ENCODE results near the gene TSSK6.
A peak's percentile ranks its signal among the peaks of the same experiment; 100 is the strongest.

The TSSK6 gene

DNA sequence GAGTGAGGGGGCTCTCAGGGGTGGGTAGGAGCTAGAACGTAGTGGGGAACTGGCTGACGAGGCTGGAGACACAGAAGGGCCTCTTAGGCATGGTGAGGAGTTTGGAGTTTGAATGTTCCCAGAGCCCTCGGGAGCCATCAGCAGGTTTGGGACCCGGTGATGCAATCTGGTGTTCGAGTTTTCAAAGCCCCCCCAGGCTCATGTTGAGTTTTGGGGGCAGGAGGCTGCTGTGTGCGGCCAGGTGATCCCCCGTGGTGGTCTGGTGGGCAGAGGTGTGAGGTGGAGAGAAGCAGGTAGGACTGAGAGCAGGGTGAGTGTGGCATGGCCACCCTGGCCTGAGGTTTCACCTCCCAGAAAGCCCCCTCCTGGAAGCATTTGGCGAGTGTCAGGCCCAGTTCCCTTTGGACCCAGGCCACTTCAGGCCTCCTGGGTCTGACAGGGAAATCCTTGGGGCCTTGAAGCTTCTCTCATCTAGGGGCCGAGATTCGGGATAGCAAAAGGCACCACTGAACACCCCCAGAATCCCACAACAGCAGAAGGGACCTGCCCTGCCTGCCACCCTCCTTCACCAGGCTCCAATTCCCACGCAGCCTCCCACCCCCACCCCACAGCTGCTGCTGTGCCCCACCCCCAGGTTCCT, 14.6 kb upstream of the TSSK6 start:
- DNase-seq, result no peak

DNA sequence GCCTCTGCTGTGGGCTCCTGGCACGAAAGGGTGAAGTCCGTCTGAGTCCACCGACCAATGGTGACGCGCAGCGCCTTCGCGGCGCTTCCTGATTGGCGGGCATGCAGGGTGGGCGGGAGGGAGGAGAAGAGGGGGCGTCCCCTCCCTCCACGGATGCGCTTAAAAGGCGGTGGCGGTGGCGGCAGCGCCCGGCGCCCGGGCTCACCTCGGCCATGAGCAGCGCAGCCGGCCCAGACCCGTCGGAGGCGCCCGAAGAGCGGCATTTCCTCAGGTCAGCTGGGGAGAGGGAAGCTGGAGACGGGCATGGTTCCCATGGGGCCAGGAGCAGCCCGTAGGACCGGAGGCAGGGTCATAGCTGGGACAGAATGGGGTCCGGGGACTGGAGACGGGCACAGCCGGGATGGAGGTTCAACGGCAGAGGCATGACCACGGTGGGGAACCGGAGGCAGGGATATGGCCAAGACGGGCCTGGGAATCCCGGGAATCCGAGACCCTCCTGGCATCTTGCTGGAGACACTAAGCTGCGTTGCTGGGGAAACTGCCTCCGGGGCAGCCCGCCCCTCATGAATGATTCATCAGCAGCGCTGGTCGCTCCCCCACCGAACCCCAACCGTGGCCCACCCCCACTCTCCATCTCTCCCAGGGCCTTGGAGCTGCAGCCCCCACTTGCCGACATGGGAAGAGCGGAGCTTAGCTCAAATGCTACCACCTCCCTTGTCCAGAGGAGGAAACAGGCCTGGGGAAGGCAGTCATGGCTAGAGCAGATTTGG, 13.6 kb upstream of the TSSK6 start, which contains the start of gene YJEFN3:
Gene YJEFN3, plus strand, starts transcription at position 191 of the 770 bp plus-strand sequence. Its CDS starts 22 bp downstream, at position 213.
- DNase-seq, result no peak

DNA sequence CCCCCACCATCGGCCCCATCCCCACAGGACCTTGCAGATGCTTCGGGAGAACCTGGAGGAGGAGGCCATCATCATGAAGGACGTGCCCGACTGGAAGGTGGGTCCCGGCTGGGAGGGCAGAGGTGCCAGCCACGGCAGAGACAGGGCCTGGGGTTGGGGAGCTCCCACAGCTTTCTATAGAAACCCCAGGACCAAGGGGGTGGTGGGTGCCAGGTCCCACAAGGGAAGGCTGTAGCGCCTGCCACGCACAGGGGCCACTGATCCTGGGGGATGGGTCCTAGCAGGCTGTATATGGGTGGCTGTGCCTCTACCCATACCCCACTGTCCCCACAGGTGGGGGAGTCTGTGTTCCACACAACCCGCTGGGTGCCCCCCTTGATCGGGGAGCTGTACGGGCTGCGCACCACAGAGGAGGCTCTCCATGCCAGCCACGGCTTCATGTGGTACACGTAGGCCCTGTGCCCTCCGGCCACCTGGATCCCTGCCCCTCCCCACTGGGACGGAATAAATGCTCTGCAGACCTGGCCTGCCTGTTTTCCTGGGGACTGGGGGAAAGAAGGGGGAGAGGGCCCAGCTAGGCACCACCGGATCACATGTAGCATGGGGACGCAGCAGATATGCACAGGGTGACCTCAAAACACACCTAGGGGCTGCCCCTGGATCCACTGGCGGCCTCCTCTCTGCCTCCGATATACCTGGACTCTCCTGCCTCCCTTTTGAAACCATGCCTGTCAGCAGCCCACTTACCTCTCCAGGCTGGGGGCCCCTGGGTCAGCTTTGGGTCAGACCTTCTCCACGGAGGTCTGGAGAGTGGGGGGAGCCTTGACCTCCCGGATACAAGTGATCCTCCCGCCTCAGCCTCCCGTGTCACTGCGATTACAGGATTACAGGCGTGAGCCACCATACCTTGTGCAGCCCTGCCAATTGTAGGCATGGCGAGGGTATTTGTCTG, 12.6 kb upstream of the TSSK6 start:
- DNase-seq, result no peak

DNA sequence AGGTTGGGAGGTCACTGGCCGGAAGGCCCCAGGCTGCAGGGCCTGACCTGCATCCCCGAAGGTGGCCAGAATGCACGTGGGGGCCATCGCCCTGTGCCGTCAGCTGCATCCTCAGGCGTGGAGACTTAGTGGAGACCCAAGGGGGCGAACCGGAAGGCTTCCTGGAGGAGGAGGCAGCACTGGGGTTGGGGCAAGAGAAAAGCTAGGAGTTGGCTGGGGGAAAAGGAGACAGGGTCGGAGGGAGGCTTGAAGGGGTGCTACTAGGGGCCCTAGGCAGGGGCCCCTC, 12.0 kb upstream of the TSSK6 start:
- no peak for DNase-seq

DNA sequence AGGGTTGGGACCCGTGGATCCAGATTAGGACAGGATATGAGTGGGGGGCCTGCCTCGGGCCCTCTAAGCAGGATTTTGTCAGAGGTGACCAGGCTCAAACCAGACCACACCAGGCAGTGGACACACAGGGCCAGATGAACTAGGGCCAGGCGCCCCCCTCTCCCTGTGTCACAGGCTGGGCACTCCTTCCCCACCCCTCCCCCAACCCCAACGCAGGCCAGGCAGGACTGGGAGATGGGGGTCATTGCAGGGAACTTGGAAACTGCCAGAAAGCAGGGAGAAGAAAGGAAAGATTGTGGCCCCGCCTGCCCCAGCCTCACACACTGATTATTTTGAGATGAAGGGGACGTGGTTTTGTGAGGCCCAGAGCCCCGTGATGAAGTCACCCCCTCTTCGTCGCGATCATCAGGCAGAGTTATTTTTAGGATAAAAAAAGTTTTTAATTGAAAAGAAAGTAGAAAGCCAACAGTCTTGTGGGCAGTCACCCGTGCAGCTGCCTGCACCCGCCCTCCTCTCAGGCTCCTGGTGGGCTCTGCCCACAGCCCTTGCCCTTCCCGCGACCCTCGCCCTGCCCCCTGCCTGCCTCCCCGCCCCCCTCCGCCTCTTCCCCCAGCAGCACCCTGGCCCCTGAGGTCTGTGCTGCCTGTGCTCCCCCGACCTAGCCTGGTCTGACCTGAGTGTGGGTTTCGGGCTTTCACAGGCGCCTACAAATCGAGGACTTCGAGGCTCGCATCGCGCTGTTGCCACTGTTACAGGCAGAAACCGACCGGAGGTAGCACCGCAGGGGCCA, 11.4 kb upstream of the TSSK6 start:
- no peak for DNase-seq

DNA sequence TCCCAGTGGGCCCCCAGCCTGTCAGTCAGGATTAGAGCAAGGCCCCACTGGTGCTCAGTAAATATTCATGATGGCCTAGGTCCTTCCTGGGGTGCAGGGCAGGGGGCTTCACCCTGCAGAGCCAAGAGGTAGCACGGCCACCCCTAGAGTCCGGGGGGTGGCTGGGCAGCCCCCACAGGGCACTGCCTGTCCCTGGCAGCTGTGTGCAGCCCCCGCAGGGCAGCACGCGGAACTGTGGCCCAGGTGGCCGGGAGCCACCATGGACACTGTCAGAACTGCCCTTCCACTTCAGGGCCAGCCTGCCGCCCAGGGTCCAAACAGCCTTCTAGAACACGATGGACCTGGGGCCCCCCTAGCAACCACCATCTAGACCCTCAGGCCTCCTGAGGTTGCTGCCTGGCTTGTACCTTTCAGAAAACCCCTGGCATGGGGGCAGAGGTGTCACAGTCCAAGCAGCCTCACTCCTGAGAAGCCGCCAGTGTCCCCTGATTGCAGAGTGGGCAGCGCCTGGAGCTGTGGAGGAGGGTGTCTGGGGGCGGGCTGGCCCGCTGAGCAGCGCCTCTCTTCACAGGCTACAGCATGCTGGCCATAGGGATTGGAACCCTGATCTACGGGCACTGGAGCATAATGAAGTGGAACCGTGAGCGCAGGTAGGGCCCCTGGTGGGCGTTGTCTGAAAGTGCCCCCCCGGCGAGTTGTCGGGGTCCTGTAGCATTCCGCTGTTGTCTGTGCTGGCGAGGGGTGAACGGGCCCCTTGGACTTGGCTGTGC, 10.4 kb upstream of the TSSK6 start:
- no peak for DNase-seq

DNA sequence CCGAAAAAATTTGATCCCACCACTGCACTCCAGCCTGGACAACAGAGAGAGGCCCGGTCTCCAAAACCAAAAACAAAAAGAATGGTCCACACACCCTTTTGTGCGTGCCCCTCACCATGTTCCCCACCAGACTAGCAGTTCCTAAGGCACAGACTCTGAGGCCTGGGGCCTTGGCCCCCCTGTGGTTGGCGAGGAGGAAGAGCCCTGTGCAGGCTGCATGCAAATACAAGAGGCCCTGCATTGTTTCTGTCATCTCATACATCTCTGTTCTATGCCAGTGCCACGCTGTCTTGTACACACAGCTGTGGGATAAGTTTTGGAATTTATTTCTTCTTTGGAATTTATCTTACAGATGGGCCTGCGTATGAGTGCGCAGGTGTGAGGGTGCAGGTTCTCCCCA, 8.7 kb upstream of the TSSK6 start:
- no peak for DNase-seq

DNA sequence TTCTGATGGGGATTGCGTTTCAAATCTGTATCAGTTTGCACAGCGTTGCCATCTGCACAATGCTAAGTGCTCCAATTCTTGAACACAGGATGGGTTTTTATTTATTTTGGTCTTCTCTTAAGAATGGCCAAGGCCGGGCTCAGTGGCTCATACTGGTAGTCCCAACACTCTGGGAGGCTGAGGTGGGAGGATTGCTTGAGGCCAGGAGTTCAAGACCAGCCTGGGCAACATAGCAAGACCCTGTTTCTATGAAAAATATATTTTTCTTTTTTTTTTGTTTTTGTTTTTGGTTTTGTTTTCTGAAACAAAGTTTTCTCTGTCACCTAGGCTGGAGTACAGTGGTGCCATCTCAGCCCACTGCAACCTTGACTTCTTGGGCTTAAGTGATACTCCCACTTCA, 7.8 kb upstream of the TSSK6 start:
- no peak for DNase-seq

DNA sequence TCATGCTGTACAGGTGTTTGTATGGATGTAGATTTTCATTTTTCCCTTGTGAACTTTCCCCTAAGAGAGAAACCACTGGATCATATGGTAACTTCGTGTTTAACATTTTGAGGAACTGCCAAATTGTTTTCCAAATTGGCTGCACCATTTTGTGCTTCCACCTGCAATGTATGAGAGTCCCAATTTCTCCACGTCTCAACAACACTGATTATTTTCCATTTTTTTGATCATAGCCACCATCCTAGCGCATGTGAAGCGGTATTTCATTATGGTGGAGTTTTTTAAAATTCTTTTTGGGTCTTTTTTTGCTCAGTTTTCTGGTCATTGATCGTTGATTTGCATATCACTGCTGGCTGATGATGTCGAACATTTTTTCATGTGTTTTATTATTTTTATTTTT, 5.6 kb upstream of the TSSK6 start:
- no peak for DNase-seq

DNA sequence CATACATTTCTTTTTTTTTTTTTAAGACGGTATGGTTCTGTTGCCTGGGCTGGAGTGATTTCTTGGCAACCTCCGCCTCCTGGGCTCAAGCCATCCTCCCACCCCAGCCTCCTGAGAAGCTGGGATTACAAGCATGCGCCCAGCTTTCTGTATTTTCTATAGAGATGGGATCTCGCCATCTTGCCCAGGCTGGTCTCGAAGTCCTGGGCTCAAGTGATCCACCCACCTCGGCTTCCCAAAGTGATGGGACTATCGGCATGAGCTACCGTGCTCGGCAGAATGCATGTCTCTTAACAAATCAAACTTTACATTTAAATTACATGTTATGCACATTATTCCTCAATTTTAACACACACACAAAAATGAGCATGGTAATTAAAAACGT, 1.9 kb upstream of the TSSK6 start:
- no peak for DNase-seq

DNA sequence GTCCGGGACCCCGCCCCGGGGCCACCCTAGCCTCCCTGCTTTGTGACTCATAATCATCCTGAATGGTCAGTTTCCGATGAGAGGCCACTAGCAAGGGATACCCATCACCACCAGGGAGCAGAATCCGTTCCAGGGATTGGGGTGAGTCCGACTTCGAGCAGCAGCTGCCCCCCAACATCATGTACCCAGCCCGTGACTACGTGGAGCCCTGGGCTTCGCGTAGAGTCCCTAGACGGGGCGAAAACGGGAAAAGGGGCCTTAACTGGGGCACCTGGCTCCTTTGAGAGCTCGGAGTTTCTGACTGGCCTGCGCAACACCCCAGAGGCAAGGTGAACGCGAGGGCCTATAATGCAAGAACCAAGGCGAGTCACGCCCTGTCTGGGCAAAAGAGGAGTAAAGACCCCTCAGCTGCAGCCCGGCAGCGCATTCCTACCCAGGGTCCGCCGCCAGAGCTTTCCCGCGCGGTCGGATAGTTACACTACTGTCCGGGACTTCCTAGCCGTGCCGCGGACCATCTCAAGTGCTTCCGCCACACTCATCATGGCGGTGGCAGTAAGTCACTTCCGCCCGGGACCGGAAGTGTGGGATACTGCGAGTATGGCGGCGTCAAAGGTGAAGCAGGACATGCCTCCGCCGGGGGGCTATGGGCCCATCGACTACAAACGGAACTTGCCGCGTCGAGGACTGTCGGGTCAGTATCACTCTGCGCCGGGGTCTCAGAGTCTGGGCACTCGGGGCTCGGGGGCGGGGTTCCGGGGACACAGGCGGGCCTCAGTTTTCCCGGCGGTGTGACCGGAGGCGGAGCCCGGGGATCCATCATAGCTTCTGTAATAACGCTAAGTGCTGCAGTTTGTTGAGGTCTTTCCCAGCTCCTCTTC, 533 bp upstream of the TSSK6 start, which contains the start of gene NDUFA13:
Gene NDUFA13, plus strand, starts transcription at position 584 of the 878 bp plus-strand sequence. Its CDS starts 14 bp downstream, at position 598.
- peak; percentile 58 for DNase-seq

DNA sequence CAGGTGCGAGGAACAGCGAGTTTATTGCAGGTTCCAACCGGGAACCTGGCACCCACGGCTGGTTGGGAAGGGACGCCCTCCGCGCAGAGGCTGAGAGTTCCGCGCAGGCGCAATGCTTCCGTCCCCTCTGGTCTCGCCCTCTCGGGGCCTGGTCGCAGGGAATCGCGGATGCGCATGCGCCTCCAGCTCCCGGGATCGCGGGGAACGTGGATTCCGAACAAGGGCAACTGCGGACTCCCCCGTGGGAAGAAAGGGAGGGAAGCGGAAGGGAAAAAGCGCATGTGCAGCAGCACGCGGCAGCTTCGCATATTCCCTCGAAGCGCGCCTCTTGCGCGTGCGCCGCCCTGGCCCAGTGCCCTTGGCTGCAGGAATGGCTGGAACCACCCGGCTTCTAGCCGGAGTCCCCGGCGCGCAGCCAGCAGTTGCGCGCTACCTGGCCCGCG, 1.1 kb downstream of the TSSK6 start:
- no peak for DNase-seq

DNA sequence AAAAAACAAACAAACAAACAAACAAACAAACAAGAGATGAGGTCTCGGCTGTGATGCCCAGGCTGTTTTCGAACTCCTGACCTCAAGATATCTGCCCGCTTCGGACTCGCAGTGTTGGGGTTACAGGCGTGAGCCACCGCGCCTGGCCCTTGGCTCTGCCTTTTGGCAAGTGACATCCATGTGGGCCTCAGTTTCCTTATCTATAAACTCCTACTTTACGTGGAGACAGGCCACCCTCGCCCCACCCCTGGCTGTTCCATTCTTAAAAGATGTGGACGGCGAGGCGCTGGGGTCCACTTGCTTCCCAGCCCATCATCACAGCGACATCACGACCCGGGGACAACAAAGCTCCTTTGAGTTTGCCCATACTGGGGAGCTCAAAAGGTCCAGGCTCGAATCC, 1.7 kb downstream of the TSSK6 start:
- DNase-seq, result no peak

DNA sequence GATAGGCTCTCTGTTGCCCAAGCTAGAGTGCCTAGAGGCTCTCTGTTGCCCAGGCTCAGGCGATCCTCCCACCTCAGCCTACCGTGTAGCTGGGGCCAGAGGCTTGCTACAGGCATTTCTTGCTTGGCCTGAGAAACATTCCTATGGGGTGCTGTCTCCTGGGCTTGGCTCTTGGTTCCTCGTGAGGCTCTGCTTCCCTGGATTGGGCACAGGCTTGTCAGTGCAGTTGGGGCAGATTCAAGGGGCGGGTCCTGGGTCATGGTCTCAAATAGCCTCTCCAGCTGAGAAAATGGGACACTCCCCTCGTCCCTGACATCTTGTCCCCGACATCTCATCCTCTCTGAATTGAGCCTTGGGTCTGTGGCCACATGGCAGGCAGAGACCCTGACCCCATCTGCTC, 4.9 kb downstream of the TSSK6 start:
- DNase-seq, result no peak

DNA sequence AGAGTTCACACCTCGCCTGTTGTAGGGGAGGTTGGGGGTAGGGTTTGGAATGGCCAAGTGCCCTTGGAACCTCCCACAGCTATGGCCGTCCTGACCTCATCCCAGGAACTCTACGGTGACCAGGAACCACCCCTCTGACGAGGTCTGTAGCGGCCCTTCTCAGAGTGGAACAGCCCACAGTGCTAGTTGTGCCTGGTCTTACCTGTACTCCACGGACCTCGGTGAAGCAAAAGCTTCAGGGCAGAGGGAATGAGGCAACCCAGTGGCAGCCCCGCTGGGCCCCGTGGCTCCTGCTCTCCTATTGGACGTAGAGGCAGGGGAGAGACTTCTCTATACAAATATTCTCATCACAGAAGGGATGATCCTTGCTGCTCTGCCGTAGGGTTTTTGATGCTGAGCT, 7.1 kb downstream of the TSSK6 start:
- DNase-seq, result no peak

DNA sequence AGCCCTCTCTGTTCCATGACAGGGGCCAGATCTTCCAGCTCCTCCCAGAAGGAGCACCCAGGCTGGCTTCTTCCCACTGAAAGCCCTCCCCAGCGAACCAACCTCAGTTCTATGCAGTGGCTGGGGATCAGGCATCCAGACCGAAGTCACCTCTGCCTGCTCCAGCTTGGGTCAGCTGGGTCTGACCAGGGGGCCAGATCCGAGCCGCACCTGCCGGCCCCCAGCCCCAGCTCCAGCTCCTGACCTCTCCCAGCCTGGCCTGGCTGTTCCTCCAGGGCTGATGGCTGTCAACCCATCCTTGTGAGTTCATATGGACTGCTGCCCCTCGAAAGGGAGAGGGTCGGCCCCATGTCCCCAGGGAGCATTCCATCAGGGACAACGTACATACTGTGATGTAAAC, 8.0 kb downstream of the TSSK6 start:
- no peak for DNase-seq

DNA sequence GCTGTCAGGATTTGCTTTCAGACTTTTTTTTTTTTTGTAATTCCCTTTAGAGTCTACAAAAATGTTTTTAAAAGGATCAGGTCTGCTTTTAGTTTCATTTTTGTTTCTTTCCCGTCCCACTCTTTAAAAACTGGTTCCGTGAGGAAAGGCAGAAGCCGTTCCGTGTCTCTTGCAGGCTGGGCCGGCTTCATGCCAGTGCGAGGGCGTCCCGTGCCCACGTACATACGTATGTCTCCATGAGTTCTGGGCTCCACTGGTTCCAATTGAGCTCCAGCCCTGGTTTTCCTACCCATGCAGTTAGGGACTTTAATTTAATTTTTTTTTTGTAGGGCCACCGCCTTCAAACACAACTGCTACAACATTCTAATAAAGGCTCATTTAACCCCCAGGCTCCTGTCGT, 8.8 kb downstream of the TSSK6 start:
- DNase-seq, result no peak

DNA sequence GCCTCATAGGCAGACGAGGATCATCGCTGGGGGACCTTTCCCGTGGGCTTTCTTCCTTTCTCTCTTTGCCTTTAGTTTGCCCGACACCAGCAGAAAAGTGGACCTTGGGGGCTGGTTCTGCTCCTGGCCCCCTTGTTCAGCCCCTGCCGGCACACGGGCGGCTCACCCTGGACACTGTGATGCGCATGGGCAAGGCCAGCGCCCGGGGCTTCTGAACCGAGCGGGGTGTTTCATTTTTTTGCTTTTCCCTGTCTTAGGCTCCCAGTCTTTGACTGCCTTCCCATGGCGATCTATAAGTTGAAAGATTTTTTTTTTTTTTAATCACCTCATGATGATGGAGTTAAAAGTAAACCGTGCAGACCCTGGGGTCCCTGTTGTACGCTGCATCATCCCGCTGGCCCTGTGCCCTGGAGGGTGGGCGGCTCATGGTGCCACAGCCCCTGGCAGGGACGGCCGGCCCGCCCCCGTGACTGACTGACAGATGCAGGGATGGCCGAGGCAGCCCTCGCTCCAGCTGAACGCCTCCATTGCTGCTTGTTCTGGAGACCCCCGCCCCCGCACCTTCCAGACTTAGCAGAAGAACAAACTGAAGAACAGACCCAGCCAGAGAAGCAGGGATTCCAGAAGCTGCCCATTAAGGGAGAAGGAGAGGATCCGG, 9.6 kb downstream of the TSSK6 start:
- DNase-seq, result no peak

DNA sequence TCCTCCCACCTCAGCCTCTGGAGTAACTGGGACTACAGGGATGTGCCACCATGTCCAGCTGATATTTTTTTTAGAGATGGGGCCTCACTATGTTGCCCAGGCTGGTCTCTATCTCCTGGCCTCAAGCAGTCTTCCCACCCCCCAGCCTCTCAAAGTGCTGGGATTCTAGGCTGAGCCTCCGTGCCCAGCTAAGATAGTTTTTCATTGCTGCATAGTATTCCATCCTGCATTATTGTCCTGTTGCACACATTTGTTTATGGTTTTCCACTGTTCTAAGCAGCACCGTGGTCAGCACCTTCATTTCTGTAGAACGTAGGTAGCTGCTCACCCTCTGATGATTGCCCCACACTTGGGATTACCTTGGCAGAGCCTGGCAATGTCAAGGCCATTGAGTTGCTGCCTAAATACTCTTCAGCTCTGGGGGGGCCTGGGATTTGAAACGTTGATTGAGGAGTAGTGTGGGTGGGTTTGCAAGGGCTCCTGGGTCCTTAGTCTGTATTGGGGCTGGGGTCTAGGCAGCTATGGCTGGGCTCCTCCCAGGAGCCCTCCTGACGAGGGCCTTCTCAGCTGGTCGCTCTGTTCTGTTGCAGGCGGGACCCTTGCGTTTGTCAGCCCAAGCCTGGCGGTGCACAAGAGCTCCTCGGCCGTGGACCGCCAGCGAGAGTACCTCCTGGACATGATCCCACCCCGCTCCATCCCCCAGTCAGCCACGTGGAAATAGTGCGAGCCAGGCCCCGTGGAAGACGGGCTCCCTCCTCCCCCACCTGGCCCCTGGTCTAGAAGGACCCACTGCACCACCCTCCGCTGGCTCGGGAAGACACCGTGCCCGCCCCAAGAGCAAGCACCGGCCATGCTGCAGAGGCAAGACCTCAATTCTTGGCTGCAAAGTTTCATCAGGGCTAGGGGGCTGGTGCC, 10.3 kb downstream of the TSSK6 start:
- no peak for DNase-seq
